Measurements from ENCODE around the gene CDK7. TPM values are rescaled to one million over a fixed set of nuclear protein-coding genes. Genes with fewer than 3 reads are reported as not detected.
"Not testable (repeated sequence)": the region's sequence is repeated elsewhere in the genome, so short reads cannot be mapped to it uniquely, and the experiment has no call there.

CDK7 gene
- total and polyA plus RNA-seq, 9 donors, result 15.9 to 24.4 (median 19.4) TPM

- WGBS (ENCODE audit: insufficient coverage), result 92% methylated on average over 5 of the region's 6 CpGs
- H3K9me3 ChIP-seq (replicated peaks; ENCODE audit: control insufficient read depth, low read depth, low read length), result no peaks in the 10 kb centered on the region
- no peak overlapping the region for H3K4me3 ChIP-seq (ENCODE audit: low read length)
- peaks cover 7% of the 10 kb centered on the region for H3K36me3 ChIP-seq (ENCODE audit: control insufficient read depth, insufficient read depth, low read length)
- no peak for DNase-seq
- peaks cover 2% of the 10 kb centered on the region for H3K4me1 ChIP-seq (ENCODE audit: control insufficient read depth, insufficient read depth, low read length)
- no peak overlapping the region for H3K27ac ChIP-seq (ENCODE audit: low read length)
- no peaks in the 10 kb centered on the region for H3K27me3 ChIP-seq (ENCODE audit: control insufficient read depth, insufficient read depth, low read length)
Observed at GRCh38 chr5:69231281-69231680, 3.4 kb upstream of the CDK7 start.

- Histone ChIP-seq H3K4me3 (ENCODE audit: low read length) (no peak overlapping the region), H3K9me3 (replicated peaks; ENCODE audit: control insufficient read depth, low read depth, low read length) (no peaks in the 10 kb centered on the region), H3K27me3 (ENCODE audit: control insufficient read depth, insufficient read depth, low read length) (no peaks in the 10 kb centered on the region), H3K36me3 (ENCODE audit: control insufficient read depth, insufficient read depth, low read length) (peaks cover 7% of the 10 kb centered on the region), H3K4me1 (ENCODE audit: control insufficient read depth, insufficient read depth, low read length) (peaks cover 2% of the 10 kb centered on the region), H3K27ac (ENCODE audit: low read length) (no peak overlapping the region)
- 100% methylated on average over 1 of the region's 2 CpGs for WGBS (ENCODE audit: insufficient coverage)
- DNase-seq, result no peak
Observed at GRCh38 chr5:69231851-69232250, 2.8 kb upstream of the CDK7 start.

GRCh38 chr5:69236733-69237132 lies 2.0 kb downstream of the CDK7 start:
- not testable (repeated sequence) for DNase-seq; H3K4me3 ChIP-seq (ENCODE audit: low read length); H3K9me3 ChIP-seq (replicated peaks; ENCODE audit: control insufficient read depth, low read depth, low read length); H3K27me3 ChIP-seq (ENCODE audit: control insufficient read depth, insufficient read depth, low read length); H3K4me1 ChIP-seq (ENCODE audit: control insufficient read depth, insufficient read depth, low read length); H3K27ac ChIP-seq (ENCODE audit: low read length); H3K36me3 ChIP-seq (ENCODE audit: control insufficient read depth, insufficient read depth, low read length)
- WGBS (ENCODE audit: insufficient coverage), result 87% methylated on average over 4 of the region's 9 CpGs

- no peak overlapping the region for H3K27ac ChIP-seq (ENCODE audit: low read length)
- H3K27me3 ChIP-seq (ENCODE audit: control insufficient read depth, insufficient read depth, low read length), result no peaks in the 10 kb centered on the region
- no peak overlapping the region for H3K4me3 ChIP-seq (ENCODE audit: low read length)
- H3K9me3 ChIP-seq (replicated peaks; ENCODE audit: control insufficient read depth, low read depth, low read length), result no peaks in the 10 kb centered on the region
- no peak for DNase-seq
- H3K4me1 ChIP-seq (ENCODE audit: control insufficient read depth, insufficient read depth, low read length), result peaks cover 2% of the 10 kb centered on the region
- WGBS (ENCODE audit: insufficient coverage), result no CpG with 5 or more reads among the region's 3 CpGs
- H3K36me3 ChIP-seq (ENCODE audit: control insufficient read depth, insufficient read depth, low read length), result peaks cover 5% of the 10 kb centered on the region
Observed at GRCh38 chr5:69237877-69238276, 3.2 kb downstream of the CDK7 start.

- Histone ChIP-seq H3K27ac (ENCODE audit: low read length) (no peak overlapping the region), H3K4me1 (ENCODE audit: control insufficient read depth, insufficient read depth, low read length) (peaks cover 2% of the 10 kb centered on the region), H3K27me3 (ENCODE audit: control insufficient read depth, insufficient read depth, low read length) (no peaks in the 10 kb centered on the region), H3K4me3 (ENCODE audit: low read length) (no peak overlapping the region), H3K36me3 (ENCODE audit: control insufficient read depth, insufficient read depth, low read length) (peaks cover 5% of the 10 kb centered on the region), H3K9me3 (replicated peaks; ENCODE audit: control insufficient read depth, low read depth, low read length) (no peaks in the 10 kb centered on the region)
- WGBS (ENCODE audit: insufficient coverage), result 83% methylated on average over 2 of the region's 6 CpGs
- DNase-seq, result no peak
Observed at GRCh38 chr5:69238760-69239251, 4.1 kb downstream of the CDK7 start.

- Histone ChIP-seq H3K36me3 (ENCODE audit: control insufficient read depth, insufficient read depth, low read length) (peaks cover 5% of the 10 kb centered on the region), H3K27me3 (ENCODE audit: control insufficient read depth, insufficient read depth, low read length) (no peaks in the 10 kb centered on the region), H3K27ac (ENCODE audit: low read length) (no peak overlapping the region), H3K9me3 (replicated peaks; ENCODE audit: control insufficient read depth, low read depth, low read length) (no peaks in the 10 kb centered on the region), H3K4me1 (ENCODE audit: control insufficient read depth, insufficient read depth, low read length) (no peaks in the 10 kb centered on the region), H3K4me3 (ENCODE audit: low read length) (no peak overlapping the region)
- DNase-seq, result no peak
- 100% methylated on average over 1 of the region's 8 CpGs for WGBS (ENCODE audit: insufficient coverage)
Observed at GRCh38 chr5:69242215-69242927, 7.7 kb downstream of the CDK7 start.

- Histone ChIP-seq H3K9me3 (replicated peaks; ENCODE audit: control insufficient read depth, low read depth, low read length) (no peaks in the 10 kb centered on the region), H3K27me3 (ENCODE audit: control insufficient read depth, insufficient read depth, low read length) (no peaks in the 10 kb centered on the region), H3K36me3 (ENCODE audit: control insufficient read depth, insufficient read depth, low read length) (no peaks in the 10 kb centered on the region), H3K27ac (ENCODE audit: low read length) (no peak overlapping the region), H3K4me3 (ENCODE audit: low read length) (no peak overlapping the region), H3K4me1 (ENCODE audit: control insufficient read depth, insufficient read depth, low read length) (no peaks in the 10 kb centered on the region)
- WGBS (ENCODE audit: insufficient coverage), result 100% methylated on average over 3 of the region's 5 CpGs
- DNase-seq, result no peak
Observed at GRCh38 chr5:69245031-69245430, 10.3 kb downstream of the CDK7 start.

- Histone ChIP-seq H3K9me3 (replicated peaks; ENCODE audit: control insufficient read depth, low read depth, low read length) (no peaks in the 10 kb centered on the region), H3K27me3 (ENCODE audit: control insufficient read depth, insufficient read depth, low read length) (no peaks in the 10 kb centered on the region), H3K4me3 (ENCODE audit: low read length) (no peak overlapping the region), H3K27ac (ENCODE audit: low read length) (no peak overlapping the region), H3K4me1 (ENCODE audit: control insufficient read depth, insufficient read depth, low read length) (no peaks in the 10 kb centered on the region), H3K36me3 (ENCODE audit: control insufficient read depth, insufficient read depth, low read length) (no peaks in the 10 kb centered on the region)
- WGBS (ENCODE audit: insufficient coverage), result no CpG with 5 or more reads among the region's 2 CpGs
- DNase-seq, result no peak
Observed at GRCh38 chr5:69248019-69248418, 13.3 kb downstream of the CDK7 start.

- H3K36me3 ChIP-seq (ENCODE audit: control insufficient read depth, insufficient read depth, low read length), result no peaks in the 10 kb centered on the region
- 88% methylated on average over 1 of the region's 2 CpGs for WGBS (ENCODE audit: insufficient coverage)
- no peak overlapping the region for H3K4me3 ChIP-seq (ENCODE audit: low read length)
- no peak for DNase-seq
- no peaks in the 10 kb centered on the region for H3K27me3 ChIP-seq (ENCODE audit: control insufficient read depth, insufficient read depth, low read length)
- H3K9me3 ChIP-seq (replicated peaks; ENCODE audit: control insufficient read depth, low read depth, low read length), result no peaks in the 10 kb centered on the region
- no peaks in the 10 kb centered on the region for H3K4me1 ChIP-seq (ENCODE audit: control insufficient read depth, insufficient read depth, low read length)
- no peak overlapping the region for H3K27ac ChIP-seq (ENCODE audit: low read length)
Observed at GRCh38 chr5:69250593-69250992, 15.9 kb downstream of the CDK7 start.

GRCh38 chr5:69252437-69252836 lies 17.8 kb downstream of the CDK7 start:
- no peaks in the 10 kb centered on the region for H3K4me1 ChIP-seq (ENCODE audit: control insufficient read depth, insufficient read depth, low read length)

GRCh38 chr5:69255940-69256339 lies 21.3 kb downstream of the CDK7 start:
- H3K4me1 ChIP-seq (ENCODE audit: control insufficient read depth, insufficient read depth, low read length); H3K4me3 ChIP-seq (ENCODE audit: low read length); DNase-seq; H3K27me3 ChIP-seq (ENCODE audit: control insufficient read depth, insufficient read depth, low read length); H3K27ac ChIP-seq (ENCODE audit: low read length); H3K9me3 ChIP-seq (replicated peaks; ENCODE audit: control insufficient read depth, low read depth, low read length): not testable (repeated sequence)
- 100% methylated on average over 3 of the region's 4 CpGs for WGBS (ENCODE audit: insufficient coverage)
- H3K36me3 ChIP-seq (ENCODE audit: control insufficient read depth, insufficient read depth, low read length), result peaks cover 19% of the 10 kb centered on the region

More at GRCh38 chr5:69252437-69252836, 17.8 kb downstream of the CDK7 start:
- Histone ChIP-seq H3K9me3 (replicated peaks; ENCODE audit: control insufficient read depth, low read depth, low read length) (no peaks in the 10 kb centered on the region), H3K27ac (ENCODE audit: low read length) (no peak overlapping the region), H3K27me3 (ENCODE audit: control insufficient read depth, insufficient read depth, low read length) (no peaks in the 10 kb centered on the region), H3K4me3 (ENCODE audit: low read length) (no peak overlapping the region), H3K36me3 (ENCODE audit: control insufficient read depth, insufficient read depth, low read length) (peaks cover 5% of the 10 kb centered on the region)
- DNase-seq, result no peak
- no CpG with 5 or more reads among the region's 3 CpGs for WGBS (ENCODE audit: insufficient coverage)
